Spinal cord (tissue), 10 donors: ENCODE measurements around the gene RYR1. TPM values are rescaled to one million over a fixed set of nuclear protein-coding genes. Genes with fewer than 3 reads are reported as not detected.
"Not testable (repeated sequence)": the region's sequence is repeated elsewhere in the genome, so short reads cannot be mapped to it uniquely, and the experiment has no call there.

ENCODE experiments used
- DNase-seq, 6 donors: peaks; one replicate each; pipeline versions ENCODE4 v3.0.0 to v3.0.0-alpha.2; 2013 to 2015; ENCODE audit warnings: low spot score in 6 of 6, low read depth in 4 of 6
- H3K27ac ChIP-seq: one replicate; pipeline ENCODE4 v1.5.1; 2013; ENCODE audit warnings: low read depth, low read length, control low read depth
- H3K27me3 ChIP-seq: one replicate; pipeline ENCODE4 v1.6.1; 2013; ENCODE audit warnings: low read length; ENCODE audit not compliant: control insufficient read depth, insufficient read depth
- H3K36me3 ChIP-seq: one replicate; pipeline ENCODE4 v1.6.1; 2013; ENCODE audit warnings: low read length; ENCODE audit not compliant: control insufficient read depth, insufficient read depth
- H3K4me1 ChIP-seq: one replicate; pipeline ENCODE4 v1.6.1; 2013; ENCODE audit warnings: low read length; ENCODE audit not compliant: control insufficient read depth, insufficient read depth
- H3K4me3 ChIP-seq: one replicate; pipeline ENCODE4 v1.5.1; 2013; ENCODE audit warnings: low read depth, low read length, control low read depth
- H3K9me3 ChIP-seq: one replicate; pipeline ENCODE4 v1.6.1; 2013; ENCODE audit warnings: low read length; ENCODE audit not compliant: control insufficient read depth, insufficient read depth
- WGBS: methylation state at CpG from one replicate; pipeline ENCODE4 v1.1.5; 2013; ENCODE audit warnings: missing lambda C conversion rate; ENCODE audit not compliant: insufficient coverage; 5-methylcytosine and 5-hydroxymethylcytosine counted together
- polyA plus RNA-seq, 2 donors: library from polyadenylated mRNA; unstranded; fragments of 120-200 nt; gene quantifications; one replicate each; pipeline ENCODE4 v1.2.1, GENCODE V29; 2013; ENCODE audit not compliant: insufficient read length in 2 of 2
- total RNA-seq, 2 donors: library from RNA; depleted of rRNA in 1 of 2; stranded (reverse); fragments of 120-200 nt in 1 of 2; fragments of >200 nt in 1 of 2; gene quantifications; one replicate each; pipeline versions ENCODE4 v1.2.3 to v1.2.4, GENCODE V29; 2013 to 2014
- donor health status: healthy.

The RYR1 gene
- total and polyA plus RNA-seq, 4 donors: 6.0 to 15.1 (median 10.5) TPM

GRCh38 chr19:38557205-38557799, 123.8 kb downstream of the RYR1 start:
- Histone ChIP-seq H3K4me1 (no peaks in the 10 kb centered on the region), H3K36me3 (peaks cover 11% of the 10 kb centered on the region), H3K27ac (no peak overlapping the region), H3K27me3 (no peaks in the 10 kb centered on the region), H3K4me3 (no peak overlapping the region), H3K9me3 (no peaks in the 10 kb centered on the region)
- DNase-seq: no peak
- WGBS: 93% methylated on average over 8 of the region's 12 CpGs

GRCh38 chr19:38558933-38559332, 125.4 kb downstream of the RYR1 start:
- H3K4me3 ChIP-seq, H3K27me3 ChIP-seq, H3K9me3 ChIP-seq, H3K27ac ChIP-seq, DNase-seq, H3K4me1 ChIP-seq: not testable (repeated sequence)
- 95% methylated on average over 3 of the region's 7 CpGs for WGBS
- H3K36me3 ChIP-seq: peaks cover 11% of the 10 kb centered on the region

- Histone ChIP-seq H3K27me3 (peaks cover 2% of the 10 kb centered on the region), H3K4me3 (no peak overlapping the region), H3K9me3 (no peaks in the 10 kb centered on the region), H3K4me1 (peaks cover 1% of the 10 kb centered on the region), H3K27ac (no peak overlapping the region), H3K36me3 (peaks cover 11% of the 10 kb centered on the region)
- WGBS: 100% methylated on average over 4 of the region's 13 CpGs
- DNase-seq: peak in 1 of 6 donors; percentile 42
Measured at GRCh38 chr19:38559428-38560401, 126.2 kb downstream of the RYR1 start.

DNA sequence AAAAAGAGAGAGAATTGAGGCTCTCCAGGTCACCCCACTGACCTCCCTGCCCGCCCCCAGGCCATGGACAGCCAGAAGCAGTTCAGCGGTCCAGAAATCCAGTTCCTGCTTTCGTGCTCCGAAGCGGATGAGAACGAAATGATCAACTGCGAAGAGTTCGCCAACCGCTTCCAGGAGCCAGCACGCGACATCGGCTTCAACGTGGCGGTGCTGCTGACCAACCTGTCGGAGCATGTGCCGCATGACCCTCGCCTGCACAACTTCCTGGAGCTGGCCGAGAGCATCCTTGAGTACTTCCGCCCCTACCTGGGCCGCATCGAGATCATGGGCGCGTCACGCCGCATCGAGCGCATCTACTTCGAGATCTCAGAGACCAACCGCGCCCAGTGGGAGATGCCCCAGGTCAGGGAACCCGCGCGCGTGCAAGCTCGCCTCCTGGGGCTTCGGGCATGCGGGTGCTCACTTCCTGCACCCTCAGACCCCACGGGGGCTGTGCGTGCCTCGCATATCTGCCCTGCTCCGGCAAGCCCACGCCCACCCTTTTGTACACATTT, 127.6 kb downstream of the RYR1 start:
- 94% methylated on average over 42 of the region's 42 CpGs for WGBS

DNA sequence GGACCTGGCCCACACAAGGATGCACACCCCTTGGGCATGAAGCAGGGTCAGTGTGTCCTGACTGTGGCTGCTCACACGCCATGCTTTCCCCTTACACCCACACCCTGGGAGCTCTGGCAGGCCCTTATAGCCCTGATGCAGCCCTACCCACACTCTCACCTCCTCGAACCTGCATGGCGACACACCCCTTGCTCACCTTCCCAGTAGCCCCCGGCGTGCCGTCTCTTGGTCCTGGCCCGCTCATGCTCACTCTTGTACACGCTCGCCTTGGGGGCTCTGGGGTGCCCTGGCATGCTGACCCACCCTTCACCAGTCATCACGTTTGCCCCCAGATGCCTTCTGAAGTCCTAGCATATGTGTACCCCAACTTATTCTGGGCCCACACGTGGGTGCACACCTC, 128.2 kb downstream of the RYR1 start:
- no peak overlapping the region for H3K4me3 ChIP-seq
- 93% methylated on average over 11 of the region's 11 CpGs for WGBS
- no peaks in the 10 kb centered on the region for H3K9me3 ChIP-seq

More for the DNA sequence above, 127.6 kb downstream of the RYR1 start:
- no peak overlapping the region for H3K27ac ChIP-seq
- H3K36me3 ChIP-seq: peaks cover 11% of the 10 kb centered on the region
- H3K4me3 ChIP-seq: no peak overlapping the region
- no peak for DNase-seq
- peaks cover 6% of the 10 kb centered on the region for H3K4me1 ChIP-seq
- no peaks in the 10 kb centered on the region for H3K9me3 ChIP-seq
- peaks cover 9% of the 10 kb centered on the region for H3K27me3 ChIP-seq

DNA sequence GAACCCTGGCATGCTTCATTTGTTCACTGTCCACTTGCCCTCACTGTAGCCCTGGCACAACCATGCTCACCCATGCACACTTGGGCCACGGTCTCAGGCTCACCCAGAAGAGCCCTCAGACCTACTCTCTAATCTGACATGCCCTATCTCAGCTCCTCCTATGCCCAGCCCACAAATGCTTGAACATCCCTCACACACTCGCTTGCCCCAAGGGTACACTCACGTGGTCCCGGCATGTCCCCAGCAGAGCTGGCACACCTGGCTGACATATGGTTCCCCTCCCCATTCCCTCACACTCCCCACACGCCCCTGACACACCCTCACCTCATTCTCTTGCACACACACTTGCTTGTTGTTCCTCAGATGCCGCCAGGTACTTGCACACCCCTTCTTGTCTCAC, 128.6 kb downstream of the RYR1 start:
- Histone ChIP-seq H3K9me3 (no peaks in the 10 kb centered on the region), H3K4me3 (no peak overlapping the region), H3K27me3 (peaks cover 9% of the 10 kb centered on the region), H3K27ac (no peak overlapping the region), H3K36me3 (peaks cover 11% of the 10 kb centered on the region), H3K4me1 (peaks cover 6% of the 10 kb centered on the region)
- WGBS: 74% methylated on average over 6 of the region's 6 CpGs
- DNase-seq: no peak

More for the DNA sequence above, 128.2 kb downstream of the RYR1 start:
- peaks cover 9% of the 10 kb centered on the region for H3K27me3 ChIP-seq
- no peak for DNase-seq
- H3K36me3 ChIP-seq: peaks cover 11% of the 10 kb centered on the region
- H3K27ac ChIP-seq: no peak overlapping the region
- peaks cover 6% of the 10 kb centered on the region for H3K4me1 ChIP-seq

DNA sequence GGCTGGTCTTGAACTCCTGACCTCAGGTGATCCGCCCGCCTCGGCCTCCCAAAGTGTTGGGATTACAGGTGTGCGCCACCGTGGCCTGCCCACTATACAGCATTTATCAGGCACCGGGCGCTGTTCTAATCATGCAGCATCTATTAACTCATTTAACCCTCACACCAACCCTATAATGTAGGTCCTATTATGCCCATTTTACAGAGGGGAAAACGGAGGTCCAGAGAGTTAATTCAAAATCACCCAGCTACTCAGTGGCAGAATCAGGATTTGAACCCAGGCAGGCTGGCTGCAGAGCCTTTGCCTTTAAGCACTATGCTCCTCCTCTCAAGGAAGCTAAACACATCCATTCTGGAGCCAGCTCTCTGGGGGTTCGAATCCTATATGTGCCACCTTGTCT, 130.0 kb downstream of the RYR1 start:
- WGBS: 95% methylated on average over 2 of the region's 9 CpGs
- Histone ChIP-seq H3K36me3 (peaks cover 11% of the 10 kb centered on the region), H3K27me3 (peaks cover 9% of the 10 kb centered on the region)

DNA sequence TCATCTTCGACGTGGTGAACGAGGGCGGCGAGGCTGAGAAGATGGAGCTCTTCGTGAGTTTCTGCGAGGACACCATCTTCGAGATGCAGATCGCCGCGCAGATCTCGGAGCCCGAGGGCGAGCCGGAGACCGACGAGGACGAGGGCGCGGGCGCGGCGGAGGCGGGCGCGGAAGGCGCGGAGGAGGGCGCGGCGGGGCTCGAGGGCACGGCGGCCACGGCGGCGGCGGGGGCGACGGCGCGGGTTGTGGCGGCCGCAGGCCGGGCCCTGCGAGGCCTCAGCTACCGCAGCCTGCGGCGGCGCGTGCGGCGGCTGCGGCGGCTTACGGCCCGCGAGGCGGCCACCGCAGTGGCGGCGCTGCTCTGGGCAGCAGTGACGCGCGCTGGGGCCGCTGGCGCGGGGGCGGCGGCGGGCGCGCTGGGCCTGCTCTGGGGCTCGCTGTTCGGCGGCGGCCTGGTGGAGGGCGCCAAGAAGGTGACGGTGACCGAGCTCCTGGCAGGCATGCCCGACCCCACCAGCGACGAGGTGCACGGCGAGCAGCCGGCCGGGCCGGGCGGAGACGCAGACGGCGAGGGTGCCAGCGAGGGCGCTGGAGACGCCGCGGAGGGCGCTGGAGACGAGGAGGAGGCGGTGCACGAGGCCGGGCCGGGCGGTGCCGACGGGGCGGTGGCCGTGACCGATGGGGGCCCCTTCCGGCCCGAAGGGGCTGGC, 131.6 kb downstream of the RYR1 start:
- Histone ChIP-seq H3K27ac (no peak overlapping the region), H3K27me3 (peaks cover 9% of the 10 kb centered on the region), H3K36me3 (peaks cover 11% of the 10 kb centered on the region), H3K9me3 (no peaks in the 10 kb centered on the region), H3K4me1 (peaks cover 6% of the 10 kb centered on the region), H3K4me3 (no peak overlapping the region)
- 8% methylated on average over 111 of the region's 111 CpGs for WGBS
- peak in 2 of 6 donors; percentile 19 to 20 for DNase-seq

More for the DNA sequence above, 130.0 kb downstream of the RYR1 start:
- Histone ChIP-seq H3K27ac (no peak overlapping the region), H3K4me1 (peaks cover 6% of the 10 kb centered on the region), H3K9me3 (no peaks in the 10 kb centered on the region), H3K4me3 (no peak overlapping the region)
- DNase-seq: no peak

GRCh38 chr19:38565691-38566105, 132.2 kb downstream of the RYR1 start:
- WGBS: 68% methylated on average over 21 of the region's 21 CpGs
- H3K27me3 ChIP-seq: peaks cover 9% of the 10 kb centered on the region
- H3K27ac ChIP-seq: no peak overlapping the region
- no peak for DNase-seq
- peaks cover 6% of the 10 kb centered on the region for H3K4me1 ChIP-seq
- no peak overlapping the region for H3K4me3 ChIP-seq
- no peaks in the 10 kb centered on the region for H3K9me3 ChIP-seq
- H3K36me3 ChIP-seq: peaks cover 11% of the 10 kb centered on the region
